Keratinocyte (primary cell): ENCODE data around the gene LY6G5B.

Source experiments
- EZH2 ChIP-seq: IDR thresholded peaks from one replicate; pipeline ENCODE4 v1.6.1; 2012; ENCODE audit warnings: inconsistent platforms, mild to moderate bottlenecking, low read length, moderate library complexity
- TF ChIP-seq, protein P1 (sequence below), 3 experiments: IDR thresholded peaks in 1 of 3; conservative IDR thresholded peaks in 1 of 3; optimal IDR thresholded peaks in 1 of 3; 2 replicates in 2 of 3; 3 replicates in 1 of 3; pipeline versions ENCODE3 to v1.5.1; 2011; ENCODE audit warnings: low read length in 3 of 3, mild to moderate bottlenecking in 3 of 3, moderate library complexity in 2 of 3, control low read depth in 1 of 3, inconsistent platforms in 1 of 3; ENCODE audit not compliant: insufficient read depth in 2 of 3; ENCODE audit errors: extremely low read depth in 1 of 3

GRCh38 chr6:31645325-31645724 lies 24.5 kb upstream of the LY6G5B start:
- TF ChIP-seq, protein P1, sequence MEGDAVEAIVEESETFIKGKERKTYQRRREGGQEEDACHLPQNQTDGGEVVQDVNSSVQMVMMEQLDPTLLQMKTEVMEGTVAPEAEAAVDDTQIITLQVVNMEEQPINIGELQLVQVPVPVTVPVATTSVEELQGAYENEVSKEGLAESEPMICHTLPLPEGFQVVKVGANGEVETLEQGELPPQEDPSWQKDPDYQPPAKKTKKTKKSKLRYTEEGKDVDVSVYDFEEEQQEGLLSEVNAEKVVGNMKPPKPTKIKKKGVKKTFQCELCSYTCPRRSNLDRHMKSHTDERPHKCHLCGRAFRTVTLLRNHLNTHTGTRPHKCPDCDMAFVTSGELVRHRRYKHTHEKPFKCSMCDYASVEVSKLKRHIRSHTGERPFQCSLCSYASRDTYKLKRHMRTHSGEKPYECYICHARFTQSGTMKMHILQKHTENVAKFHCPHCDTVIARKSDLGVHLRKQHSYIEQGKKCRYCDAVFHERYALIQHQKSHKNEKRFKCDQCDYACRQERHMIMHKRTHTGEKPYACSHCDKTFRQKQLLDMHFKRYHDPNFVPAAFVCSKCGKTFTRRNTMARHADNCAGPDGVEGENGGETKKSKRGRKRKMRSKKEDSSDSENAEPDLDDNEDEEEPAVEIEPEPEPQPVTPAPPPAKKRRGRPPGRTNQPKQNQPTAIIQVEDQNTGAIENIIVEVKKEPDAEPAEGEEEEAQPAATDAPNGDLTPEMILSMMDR (optimal IDR thresholded peaks at IDR 0.05 in 1 of 3, IDR thresholded peaks at IDR 0.05 in 1 of 3, conservative IDR thresholded peaks at IDR 0.05 in 1 of 3; ENCODE audit: extremely low read depth in 1 of 3, insufficient read depth in 2 of 3, low read length in 3 of 3): no peak
- no peak for TF ChIP-seq EZH2
